Inferior parietal cortex (tissue), 1 donor: ENCODE measurements around the gene ASIC1.
A peak's percentile ranks its signal among the peaks of the same experiment; 100 is the strongest.

Experiments
- DNase-seq: peaks from one replicate; pipeline ENCODE4 v3.0.0-alpha.2; 2016; ENCODE audit errors: extremely low spot score

ASIC1 gene

DNA sequence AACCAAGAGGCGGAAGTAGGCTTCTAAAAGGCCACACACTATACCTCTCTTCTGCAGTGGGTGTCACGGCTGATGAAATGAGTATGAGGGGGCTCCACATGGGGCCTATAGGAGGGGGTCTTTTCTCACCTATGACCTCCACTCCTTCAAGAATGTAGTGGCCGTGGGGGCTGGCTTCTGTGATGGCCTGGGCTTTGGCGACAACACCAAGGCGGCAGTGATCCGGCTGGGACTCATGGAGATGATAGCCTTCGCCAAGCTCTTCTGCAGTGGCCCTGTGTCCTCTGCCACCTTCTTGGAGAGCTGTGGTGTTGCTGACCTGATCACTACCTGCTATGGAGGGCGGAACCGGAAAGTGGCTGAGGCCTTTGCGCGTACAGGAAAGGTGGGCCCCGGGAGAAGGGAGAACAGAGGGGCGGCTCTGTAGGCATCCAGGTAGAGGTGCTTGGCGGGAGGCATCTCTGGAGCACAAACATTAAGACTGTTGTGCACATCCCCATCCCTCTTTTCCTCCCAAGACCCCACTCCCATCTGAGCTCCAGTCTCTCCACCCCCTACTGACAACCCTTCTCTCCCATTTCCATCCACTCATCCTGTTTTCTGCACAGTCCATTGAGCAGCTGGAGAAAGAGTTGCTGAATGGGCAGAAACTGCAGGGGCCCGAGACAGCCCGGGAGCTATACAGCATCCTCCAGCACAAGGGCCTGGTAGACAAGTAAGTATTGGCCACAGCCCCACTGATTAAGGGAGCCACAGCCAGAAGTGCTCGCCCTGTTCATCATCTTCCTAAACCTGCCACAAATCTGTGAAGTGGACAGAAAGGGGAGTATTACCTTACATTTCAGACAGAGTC, 50.2 kb downstream of the ASIC1 start:
- no peak for DNase-seq

DNA sequence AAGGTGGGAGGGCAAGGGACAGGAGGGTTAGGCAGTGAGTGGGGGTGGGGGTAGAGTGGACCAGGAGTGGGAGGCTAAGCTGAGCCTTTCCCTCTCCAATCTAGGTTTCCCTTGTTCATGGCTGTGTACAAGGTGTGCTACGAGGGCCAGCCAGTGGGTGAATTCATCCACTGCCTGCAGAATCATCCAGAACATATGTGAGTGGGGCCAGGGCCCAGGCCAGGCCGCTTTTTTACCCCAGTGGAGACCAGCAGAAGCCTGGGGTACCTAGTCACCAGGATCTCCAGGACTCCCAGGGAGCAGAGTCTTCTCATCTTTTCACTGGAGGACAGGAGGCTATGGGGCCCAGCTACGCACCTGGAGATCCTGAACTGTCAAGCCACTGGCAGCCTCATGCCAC, 51.9 kb downstream of the ASIC1 start:
- no peak for DNase-seq

DNA sequence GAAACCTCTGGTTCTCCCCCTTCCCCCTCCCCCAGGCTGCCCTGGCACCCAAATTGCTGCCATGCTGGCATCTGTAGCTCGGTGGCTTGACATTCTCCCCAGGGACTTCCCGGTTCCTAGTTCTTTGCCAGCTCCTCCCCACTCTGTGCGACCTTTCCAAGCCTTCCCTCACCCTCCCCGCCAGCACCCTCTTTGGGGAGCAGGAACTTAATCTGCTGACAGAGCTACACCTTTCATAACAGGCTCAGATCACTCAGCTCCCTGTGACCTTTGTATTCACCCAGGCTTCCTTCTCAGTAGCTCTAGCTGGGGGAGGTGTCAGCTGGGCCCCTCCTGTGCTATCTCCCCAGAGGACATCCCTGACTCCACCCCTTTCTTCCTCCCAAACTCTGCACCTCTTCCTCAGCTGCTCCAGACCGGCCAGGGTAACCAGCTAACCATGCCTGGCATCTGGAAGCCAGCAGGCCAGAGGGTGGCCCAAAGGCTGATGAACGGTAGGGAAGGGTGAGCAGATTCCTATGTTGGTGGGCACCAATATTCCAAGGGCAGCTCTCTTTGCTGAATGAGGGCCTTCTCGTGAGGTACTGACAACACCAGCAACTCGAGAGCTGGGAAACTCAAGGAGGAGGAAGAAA, 52.8 kb downstream of the ASIC1 start:
- DNase-seq = no peak

DNA sequence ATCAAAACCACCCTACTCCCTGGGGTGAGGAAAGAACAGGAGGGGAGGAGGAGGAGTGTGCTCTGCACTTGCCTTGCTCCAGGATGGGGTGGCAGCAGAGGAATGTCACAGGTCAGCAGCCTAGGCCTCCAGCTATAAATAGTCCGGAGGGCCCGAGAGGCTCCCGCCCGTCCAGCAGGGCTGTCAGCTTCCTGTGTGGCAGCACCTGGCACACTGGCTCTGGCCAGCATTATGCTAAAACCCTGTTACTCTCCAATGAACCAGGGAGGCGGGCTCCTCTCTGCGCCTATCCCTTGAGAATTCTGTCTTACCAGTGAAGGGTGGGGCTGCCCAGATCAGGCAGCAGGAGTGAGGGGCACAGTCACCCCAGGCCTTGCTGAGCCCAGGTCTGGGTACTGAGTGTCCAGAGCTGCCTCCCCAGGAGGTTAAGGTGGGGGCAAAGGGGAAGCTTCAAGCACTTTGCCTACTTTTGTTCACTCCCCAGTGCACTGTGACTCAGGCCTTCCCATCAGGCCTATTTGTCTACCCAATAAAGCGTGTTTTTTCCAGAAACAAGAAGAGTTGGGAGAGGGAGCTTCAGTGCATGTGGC, 53.5 kb downstream of the ASIC1 start:
- DNase-seq = no peak

DNA sequence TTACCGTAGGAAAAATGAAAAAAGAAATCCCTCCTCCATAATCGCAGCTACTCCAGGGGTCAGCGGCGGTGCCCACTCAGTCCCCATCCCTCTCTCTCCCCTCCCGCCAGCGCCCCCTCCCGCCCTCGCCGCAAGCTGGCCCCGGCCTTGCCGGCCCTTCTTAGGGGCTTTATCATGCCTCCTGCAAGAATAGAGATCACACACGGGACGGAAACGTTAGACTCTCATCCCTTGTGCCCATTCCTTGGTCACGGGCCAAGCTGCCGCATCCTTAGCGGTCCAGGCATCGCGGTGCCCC, 53.9 kb downstream of the ASIC1 start:
- DNase-seq = no peak

DNA sequence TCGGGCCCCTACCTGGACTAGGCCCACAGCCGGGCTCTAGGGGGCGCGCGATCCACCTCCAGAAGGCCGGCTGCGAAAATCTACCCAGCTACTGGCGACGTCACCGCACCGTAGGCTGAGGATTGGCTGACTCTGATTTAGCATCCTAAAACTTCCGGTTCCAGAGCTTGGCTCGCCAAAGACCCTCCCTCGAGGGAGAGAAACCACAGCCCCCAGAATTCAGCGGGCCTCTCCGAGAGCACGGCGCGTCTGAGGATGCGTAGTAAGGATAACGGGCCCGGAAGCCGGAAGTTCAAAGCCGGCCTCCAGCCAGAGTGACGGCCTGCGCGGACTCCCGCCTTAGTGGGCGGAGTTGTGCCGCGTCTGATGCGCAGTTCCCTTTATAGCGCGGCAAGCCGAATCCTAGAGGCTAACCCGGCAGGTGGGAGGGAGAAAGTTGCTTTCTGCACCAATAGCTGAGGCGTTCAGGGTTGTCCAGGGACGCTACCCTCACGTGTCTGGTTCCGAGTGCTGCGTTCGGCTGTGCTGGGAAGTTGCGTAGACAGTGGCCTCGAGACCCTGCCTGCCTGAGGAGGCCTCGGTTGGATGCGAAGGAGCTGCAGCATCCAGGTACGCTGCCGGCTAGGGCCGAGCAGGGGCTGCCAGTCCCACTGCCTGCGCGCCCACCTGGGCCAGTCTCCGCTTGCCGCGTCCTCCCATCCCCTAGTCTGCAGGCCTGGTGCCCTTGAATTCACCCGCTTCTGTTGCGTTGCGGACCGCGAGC, 54.5 kb downstream of the ASIC1 start, which contains the start of gene COX14:
TSS of gene COX14 (plus strand) at position 544 of the 763 bp plus-strand sequence. CDS start 7,808 bp downstream, outside the sequence.
- peak; percentile 100 for DNase-seq

DNA sequence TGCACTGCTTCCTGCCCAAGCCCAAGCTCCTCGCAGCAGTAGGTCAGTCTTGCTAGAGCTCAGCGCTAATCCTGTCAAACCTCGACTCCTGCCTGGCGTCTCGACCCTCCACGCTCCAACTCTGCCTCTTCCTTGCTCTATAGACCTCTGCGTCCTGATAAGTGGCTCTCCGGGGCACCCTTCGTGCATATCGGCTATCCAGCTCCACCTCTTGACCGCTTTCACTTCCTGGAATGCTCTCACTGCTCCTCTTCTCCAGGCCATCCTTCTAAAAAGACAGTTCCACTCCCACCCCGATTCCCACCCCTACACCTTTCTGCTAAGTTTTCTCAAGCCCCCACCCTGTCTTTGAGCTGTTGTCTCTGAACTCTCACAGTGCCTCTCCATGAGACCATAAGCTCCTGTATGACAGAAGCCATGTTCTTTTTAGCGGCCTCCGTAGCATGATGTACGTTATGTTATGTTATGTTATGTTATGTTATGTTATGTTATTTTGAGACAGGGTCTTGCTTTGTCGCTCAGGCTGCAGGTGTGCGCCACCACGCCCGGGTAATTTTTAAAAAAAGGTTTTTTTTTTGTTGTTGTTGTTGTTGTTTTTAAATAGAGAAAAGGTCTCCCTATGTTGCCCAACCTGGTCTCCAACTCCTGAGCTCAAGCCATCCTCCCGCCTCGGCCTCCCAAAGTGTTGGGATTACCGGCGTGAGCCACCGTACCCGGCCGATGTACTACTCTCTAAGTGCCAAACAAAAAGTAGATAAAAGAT, 55.2 kb downstream of the ASIC1 start:
- no peak for DNase-seq

DNA sequence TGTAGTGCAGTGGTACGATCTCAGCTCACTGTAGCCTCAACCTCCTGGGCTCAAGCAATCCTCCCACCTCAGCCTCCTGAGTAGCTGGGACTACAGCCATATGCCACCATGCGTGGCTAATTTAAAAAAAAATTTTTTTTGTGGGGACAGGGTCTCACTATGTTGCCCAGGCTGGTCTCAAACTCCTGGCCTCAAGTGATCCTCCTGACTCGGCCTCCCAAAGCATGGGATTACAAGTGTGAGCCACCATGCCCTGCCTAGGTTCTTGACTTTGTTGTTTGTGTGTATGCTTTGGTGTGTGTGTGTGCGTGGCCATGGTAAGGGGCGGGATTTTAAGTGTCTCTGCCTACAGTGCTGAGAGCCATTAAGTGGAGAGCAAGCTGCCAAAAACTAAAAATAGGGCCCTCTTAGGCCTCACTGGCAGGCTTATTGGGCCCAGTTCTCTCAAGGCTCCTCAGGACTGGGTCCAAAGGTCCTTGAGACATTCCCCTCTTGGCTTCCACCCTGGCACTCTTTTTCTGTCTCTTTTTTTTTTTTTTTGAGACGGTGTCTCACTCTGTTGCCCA, 59.7 kb downstream of the ASIC1 start:
- DNase-seq = no peak

DNA sequence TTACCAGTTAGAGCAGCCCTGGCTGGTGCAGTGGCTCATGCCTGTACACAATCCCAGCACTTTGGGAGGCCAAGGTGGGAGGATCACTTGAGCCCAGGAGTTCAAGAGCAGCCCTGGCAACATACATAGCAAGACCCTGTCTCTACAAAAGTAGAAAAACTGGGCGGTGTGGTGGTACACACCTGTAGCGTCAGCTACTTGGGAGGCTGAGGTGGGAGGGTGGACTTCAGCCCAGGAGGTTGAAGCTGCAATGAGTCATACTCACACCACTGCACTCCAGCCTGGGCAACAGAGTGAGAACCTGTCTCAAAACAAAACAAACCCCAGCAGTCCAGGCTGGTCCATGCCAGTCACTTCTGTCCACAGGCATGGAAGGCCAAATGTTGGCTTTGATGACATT, 62.0 kb downstream of the ASIC1 start:
- DNase-seq = no peak

DNA sequence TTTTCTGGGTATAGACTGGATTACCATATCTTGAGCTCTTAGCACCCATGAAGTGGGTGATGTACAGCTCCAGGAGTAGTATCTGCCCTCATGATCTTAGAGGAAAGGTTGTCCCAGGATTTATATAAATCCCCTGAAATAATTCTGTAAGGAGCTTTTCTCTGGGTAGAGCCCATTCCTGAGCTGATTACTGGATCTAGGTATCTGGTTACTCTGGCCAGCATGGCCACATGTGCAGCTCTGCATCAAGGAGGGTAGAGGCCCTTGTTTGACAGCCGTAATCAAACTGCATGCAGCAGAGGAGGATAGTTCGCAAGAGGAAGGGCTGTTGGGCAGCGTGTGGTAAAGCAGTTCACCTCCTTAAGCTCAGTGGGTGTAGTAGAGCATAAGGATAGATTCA, 63.1 kb downstream of the ASIC1 start:
- DNase-seq = no peak

DNA sequence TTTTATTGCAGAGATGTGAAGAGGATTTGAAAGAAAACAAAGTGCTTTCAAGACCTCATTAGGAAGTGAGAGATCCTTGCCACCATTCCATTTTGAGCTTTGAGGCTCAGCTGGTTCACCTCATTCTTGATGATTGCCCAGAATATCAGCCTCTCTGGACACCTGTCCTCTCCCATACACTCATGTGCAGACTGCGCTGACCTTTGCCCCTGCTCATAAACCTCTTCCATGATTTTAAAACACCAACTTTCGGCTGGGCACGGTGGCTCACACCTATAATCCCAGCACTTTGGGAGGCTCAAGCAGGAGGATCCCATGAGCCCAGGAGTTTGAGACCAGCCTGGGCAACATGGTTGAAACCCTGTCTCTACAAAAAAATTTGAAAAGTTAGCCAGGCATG, 63.6 kb downstream of the ASIC1 start:
- no peak for DNase-seq

DNA sequence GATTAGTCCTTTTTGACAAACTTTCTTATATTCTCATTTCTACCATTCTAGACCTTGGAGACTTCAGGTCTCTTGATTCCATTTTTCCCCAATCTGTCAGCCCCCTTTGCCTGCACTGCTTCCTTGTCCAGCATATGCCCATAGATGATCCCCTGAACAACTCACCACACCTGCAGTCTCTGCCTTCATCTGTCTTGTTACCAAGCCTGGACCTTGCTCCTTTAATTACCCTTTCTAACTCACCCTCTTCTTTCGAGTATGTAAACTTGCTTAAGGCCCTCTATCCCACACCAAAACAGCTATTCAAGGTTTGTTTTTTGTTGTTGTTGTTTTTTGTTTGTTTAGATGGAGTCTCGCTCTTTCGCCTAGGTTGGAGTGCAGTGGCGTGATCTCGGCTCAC, 64.2 kb downstream of the ASIC1 start:
- no peak for DNase-seq

DNA sequence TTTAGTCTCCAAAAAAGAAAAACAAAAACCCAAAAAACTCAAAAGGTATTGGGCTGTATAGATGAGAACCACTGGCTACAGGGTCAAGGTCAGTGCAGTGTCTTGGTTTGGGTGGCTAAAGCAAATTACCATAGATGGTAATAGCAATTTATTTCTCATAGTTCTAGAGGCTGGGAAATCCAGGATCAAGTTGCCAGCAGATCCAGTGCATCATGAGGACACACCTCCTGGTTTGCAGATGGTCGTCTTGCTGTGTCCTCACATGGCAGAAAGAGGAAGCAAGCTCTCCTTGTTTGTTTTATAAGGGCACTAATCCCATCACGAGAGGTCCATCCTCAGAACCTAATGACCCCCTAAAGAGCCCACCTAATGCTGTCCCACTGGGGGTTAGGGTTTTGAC, 65.8 kb downstream of the ASIC1 start:
- no peak for DNase-seq

DNA sequence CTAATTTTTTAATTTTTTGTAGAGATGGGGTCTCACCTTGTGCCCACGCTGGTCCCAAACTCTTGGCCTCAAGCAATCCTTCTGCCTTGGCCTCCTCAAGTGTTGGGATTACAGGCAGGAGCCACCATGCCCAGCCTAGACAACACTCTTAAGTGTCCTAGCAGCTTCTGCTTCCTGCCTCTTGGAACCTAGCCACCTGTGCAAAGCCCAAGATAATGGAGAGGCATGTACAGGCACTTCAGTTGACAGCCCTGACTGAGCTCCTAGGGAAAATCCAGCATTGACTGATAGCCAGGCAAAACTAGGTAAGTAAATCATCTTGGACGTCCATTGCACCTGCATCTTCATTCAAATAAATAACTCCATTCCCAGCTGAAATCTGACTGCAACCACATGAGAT, 70.2 kb downstream of the ASIC1 start:
- no peak for DNase-seq

DNA sequence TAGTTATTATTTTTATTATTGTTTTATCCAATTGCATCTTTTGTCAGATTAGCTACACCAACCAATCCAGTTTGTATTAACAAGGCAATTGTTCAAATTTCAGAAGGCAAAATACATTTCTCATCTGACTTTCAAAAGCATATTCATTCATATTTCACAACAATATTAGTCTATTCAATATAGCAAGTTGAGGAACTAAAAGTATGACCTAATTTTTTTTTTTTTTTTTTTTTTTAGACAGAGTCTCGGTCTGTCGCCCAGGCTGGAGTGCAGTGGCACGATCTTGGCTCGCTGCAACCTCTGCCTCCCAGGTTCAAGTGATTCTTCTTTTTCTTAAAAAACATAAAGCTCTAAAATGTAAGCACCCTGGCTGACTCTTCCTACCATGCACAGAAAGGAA, 71.9 kb downstream of the ASIC1 start:
- no peak for DNase-seq

DNA sequence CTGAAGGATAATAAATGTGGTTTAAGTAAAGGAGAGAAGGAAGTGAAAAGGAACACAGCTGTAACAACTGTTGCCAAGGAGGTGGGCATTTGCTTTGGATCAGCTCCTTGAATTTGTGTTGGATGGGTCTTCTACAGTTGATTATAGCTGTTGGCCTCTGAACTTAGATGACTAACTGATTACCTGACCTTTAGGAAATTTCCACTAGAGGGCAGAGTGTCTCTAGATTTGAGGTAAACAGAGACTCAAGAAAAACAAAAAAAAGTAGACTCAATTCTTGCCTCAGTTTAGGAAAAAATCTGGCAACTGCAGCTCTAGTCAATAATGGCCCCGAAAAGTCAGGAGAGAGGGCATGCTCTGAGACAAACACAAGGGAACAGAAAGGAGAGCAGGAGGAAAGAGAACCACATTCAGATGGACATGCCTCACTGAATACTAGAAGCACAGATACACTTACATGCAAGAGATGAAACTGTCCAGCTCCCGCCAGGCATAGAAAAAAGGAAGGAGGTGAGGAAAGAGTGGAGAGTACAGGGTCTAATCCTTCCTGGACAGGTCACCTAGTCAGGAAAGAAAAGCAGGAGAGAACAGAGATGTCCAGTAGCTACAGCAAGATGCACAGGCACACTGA, 75.2 kb downstream of the ASIC1 start:
- peak; percentile 67 for DNase-seq
